Right forelimb (tissue), 1 donor: ENCODE measurements around the gene DHPS.

Experiments used
- DNase-seq: peaks from one replicate; pipeline ENCODE4 v3.0.0-alpha.2; 2018

DHPS gene

DNA sequence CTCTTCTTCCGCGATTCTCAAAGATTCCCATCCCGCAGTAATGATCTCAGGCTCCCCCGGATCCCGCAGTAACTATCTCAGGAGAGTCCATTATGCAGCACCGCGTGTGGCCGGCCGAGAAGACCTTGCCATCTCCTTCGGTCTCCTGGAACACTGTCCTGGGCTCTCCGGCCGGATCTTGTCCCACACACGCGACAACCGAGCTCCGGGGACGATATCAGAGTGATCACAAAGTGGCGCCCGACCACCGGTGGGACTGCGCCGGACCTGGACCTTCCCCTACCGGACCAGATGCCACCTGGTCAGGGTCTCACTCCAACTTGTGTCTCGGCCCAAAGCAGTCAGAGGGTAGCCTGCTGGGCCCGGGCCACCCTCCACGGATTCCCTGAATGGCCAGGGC, 39.2 kb downstream of the DHPS start:
- no peak for DNase-seq

DNA sequence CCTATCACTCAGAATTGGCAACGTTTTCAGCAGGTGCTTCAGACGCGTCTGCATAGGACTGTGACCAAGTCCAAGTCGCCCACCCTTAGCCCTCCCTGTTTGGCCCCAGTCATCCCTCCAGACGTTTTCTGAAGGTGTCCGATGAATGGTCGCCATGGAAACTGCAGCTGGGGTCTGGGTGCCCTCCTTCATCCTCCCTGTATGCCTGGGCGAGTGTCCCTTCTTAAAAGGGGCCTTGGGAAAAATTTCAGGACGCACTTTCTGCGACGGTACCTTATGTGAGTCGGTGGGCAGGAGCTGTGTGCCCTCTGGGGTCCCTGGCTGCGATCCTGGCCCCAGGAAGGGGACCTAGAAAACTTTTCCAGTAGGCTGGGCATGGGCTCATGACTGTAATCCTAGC, 40.2 kb downstream of the DHPS start:
- no peak for DNase-seq

DNA sequence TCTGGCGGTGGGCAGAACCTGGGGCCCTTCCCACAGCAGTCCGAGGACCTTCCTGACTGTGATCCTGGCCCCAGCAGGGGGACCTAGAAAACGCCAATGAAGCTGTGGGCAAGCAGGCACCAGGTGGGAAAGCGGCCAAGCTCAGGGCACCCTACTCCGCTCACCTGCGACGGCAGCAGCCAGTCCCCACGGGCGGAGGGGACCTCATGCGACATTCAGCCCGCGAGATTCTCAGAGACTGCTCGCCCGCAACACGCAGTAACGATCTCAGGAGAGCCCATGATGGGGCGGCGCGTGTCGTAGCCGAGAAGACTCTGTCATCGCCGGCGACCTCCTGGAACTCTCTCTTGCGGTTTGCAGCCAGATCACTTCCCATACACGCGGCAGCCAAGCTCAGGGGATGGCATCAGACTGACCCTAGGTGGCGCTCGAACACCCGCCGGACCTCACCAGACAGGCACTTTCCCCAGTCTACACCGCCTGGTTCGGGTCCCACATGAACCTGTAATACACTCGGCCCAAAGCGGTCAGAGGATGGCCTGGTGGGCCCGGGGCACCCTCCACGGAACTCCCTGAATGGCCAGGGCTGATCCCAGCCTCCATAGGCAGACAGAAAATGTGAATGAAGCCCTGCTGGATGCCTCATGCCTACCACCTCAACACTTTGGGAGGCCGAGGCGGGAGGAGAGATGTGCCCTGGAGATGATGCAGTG, 41.6 kb downstream of the DHPS start:
- peak; percentile 83 for DNase-seq

DNA sequence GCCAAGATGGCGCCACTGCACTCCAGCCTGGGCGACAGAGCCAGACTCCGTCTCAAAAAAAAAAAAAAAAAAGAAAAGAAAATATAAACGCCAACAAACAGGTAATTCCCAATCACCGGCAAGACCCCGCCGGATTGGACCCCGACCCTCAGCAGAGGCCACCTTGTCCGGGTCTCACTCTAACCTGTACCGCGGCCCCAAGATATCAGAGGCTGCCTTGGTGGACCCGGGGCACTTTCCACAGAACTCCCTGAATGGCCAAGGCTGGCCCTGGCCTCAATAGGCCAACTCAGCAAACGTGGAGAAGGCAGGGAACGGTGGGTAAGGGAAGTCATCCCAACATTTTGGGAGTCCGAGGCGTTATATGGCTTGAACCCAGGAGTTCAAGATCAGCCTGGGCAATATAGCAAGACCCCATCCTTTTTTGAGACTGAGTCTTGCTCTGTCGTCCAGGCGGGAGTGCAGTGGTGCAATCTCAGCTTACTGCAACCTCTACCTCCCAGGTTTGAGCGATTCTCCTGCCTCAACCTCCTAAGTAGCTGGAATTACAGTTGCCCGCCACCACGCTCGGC, 43.0 kb downstream of the DHPS start:
- DNase-seq, result no peak

DNA sequence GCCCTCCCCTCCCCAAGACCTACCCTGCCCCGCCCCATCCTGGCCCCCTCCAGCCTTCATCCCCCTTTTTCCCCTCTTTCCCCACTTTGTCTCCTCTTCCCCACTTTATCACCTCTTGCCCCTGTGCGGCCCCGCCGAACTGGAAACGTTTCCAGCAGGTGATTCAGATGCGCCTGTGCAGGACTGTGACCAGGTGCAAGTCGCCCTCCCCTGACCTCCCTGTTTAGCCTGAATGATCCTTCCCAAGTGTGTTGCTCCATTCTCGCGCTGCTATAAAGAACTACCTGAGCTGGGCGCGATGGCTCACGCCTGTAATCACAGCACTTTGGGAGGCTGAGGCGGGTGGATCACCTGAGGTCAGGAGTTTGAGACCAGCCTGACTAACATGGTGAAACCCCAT, 45.0 kb downstream of the DHPS start:
- no peak for DNase-seq

DNA sequence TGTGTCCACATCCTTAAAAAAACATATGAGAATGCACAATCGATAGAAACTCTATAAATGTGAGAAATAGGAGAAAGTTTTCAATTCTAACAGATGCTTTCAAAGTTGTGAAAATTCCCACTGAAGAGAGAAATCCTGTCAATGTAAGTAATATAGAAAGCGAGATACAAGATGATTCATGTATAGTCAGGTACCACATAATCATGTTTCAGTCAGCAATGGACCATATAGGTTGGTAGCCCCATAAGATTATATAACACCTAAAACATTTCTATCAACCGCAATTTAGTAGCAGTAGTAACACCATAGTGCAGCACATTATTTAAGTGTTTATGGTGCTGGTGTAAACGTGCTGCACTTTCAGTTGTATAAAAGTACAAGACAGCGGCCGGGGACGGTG, 52.5 kb downstream of the DHPS start:
- DNase-seq, result no peak

DNA sequence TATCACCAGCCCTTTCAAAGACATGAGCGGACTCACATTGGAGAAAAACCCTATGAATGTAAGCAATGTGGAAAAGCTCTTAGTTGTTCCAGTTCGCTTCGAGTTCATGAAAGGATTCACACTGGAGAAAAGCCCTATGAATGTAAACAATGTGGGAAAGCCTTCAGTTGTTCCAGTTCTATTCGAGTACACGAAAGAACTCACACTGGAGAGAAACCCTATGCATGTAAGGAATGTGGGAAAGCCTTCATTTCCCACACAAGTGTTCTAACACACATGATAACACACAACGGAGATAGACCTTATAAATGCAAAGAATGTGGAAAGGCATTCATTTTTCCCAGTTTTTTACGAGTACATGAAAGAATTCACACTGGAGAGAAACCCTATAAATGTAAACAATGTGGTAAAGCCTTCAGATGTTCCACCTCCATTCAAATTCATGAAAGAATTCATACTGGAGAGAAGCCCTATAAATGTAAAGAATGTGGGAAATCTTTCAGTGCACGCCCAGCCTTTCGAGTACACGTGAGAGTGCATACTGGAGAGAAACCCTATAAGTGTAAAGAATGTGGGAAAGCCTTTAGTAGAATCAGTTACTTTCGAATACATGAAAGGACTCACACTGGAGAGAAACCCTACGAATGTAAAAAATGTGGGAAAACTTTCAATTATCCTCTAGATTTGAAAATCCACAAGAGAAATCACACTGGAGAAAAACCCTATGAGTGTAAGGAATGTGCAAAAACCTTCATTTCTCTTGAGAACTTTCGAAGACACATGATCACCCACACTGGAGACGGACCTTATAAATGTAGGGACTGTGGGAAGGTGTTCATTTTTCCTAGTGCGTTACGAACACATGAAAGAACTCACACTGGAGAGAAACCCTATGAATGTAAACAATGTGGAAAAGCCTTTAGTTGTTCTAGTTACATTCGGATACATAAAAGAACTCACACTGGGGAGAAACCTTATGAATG, 53.3 kb downstream of the DHPS start:
- no peak for DNase-seq

DNA sequence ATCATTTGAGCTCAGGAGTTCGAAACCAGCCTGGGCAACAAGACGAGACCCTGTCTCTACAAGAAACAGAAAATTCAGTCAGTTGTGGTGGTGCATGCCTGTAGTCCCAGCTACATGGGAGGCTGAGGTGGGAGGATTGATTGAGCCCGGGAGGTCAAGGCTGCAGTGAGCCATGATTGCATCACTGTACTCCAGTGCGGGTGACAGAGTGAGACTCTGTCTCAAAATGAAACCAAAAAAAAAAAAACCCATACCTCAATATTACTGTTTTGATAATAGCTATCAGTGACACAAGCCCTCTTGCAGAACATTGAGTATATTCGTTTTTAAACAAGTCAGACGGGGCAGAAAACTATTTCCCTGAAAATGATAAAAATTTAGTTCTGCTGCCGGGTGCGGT, 54.7 kb downstream of the DHPS start:
- DNase-seq, result no peak
